Brain microvascular endothelial cell (primary cell): Measurements from ENCODE around the gene NEB.

Source experiments
- DNase-seq: peaks from one replicate; pipeline ENCODE4 v3.0.0-alpha.2; 2020
- H3K27ac ChIP-seq: fragments of 250-450 bp; sonication (Bioruptor Pico); 2 replicates; pipeline ENCODE4 v1.5.1; 2020; ENCODE audit warnings: mild to moderate bottlenecking, moderate library complexity
- H3K27me3 ChIP-seq: fragments of 250-450 bp; sonication (Bioruptor Pico); replicated peaks from 2 replicates; pipeline ENCODE4 v1.5.1; 2020; ENCODE audit warnings: mild to moderate bottlenecking
- H3K36me3 ChIP-seq: fragments of 250-450 bp; sonication (Bioruptor Pico); replicated peaks from 2 replicates; pipeline ENCODE4 v1.5.1; 2020; ENCODE audit warnings: mild to moderate bottlenecking
- H3K4me3 ChIP-seq: 2 replicates; pipeline ENCODE4 v1.5.1; 2011; ENCODE audit warnings: low read depth, mild to moderate bottlenecking, control low read depth, low read length, moderate library complexity
- in situ Hi-C: cut with HindIII; loops from 2 replicates; pipeline ENCODE4 v1.10.0; 2017; ENCODE audit warnings: low sequenced_read_pairs, low pct_ligation_motif_present
- TF ChIP-seq, protein P1 (sequence below): IDR thresholded peaks from 2 replicates; pipeline ENCODE4 v1.5.1; 2011; ENCODE audit warnings: low read depth, mild to moderate bottlenecking, moderate library complexity, low read length, control low read depth, inconsistent platforms; ENCODE audit errors: missing control alignments

NEB gene

DNA sequence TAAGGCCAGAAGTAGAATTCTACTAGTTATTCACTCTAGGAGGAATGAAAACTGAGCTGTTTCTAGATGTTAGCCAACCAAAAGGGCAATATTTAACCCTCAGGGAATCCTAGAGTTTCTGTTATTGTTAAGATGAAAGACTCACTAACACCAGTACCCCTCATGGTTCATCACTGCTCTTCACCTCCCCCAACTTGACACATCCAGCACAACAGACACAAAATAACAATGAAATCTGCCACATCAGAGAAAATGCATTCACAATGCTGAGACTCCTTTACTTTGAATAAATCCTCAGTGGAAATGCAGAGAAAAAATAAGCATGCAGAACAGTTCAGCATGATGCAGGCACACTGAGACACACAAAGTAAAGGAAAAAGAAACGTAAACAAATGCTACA lies 213.3 kb downstream of the NEB start:
- Histone ChIP-seq H3K27me3 (no peaks in the 10 kb centered on the region), H3K4me3 (no peak overlapping the region), H3K27ac (no peak overlapping the region), H3K36me3 (no peaks in the 10 kb centered on the region)
- no peak for DNase-seq
- in situ Hi-C loops = no loop called here
- TF ChIP-seq, protein P1, sequence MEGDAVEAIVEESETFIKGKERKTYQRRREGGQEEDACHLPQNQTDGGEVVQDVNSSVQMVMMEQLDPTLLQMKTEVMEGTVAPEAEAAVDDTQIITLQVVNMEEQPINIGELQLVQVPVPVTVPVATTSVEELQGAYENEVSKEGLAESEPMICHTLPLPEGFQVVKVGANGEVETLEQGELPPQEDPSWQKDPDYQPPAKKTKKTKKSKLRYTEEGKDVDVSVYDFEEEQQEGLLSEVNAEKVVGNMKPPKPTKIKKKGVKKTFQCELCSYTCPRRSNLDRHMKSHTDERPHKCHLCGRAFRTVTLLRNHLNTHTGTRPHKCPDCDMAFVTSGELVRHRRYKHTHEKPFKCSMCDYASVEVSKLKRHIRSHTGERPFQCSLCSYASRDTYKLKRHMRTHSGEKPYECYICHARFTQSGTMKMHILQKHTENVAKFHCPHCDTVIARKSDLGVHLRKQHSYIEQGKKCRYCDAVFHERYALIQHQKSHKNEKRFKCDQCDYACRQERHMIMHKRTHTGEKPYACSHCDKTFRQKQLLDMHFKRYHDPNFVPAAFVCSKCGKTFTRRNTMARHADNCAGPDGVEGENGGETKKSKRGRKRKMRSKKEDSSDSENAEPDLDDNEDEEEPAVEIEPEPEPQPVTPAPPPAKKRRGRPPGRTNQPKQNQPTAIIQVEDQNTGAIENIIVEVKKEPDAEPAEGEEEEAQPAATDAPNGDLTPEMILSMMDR = no peak

DNA sequence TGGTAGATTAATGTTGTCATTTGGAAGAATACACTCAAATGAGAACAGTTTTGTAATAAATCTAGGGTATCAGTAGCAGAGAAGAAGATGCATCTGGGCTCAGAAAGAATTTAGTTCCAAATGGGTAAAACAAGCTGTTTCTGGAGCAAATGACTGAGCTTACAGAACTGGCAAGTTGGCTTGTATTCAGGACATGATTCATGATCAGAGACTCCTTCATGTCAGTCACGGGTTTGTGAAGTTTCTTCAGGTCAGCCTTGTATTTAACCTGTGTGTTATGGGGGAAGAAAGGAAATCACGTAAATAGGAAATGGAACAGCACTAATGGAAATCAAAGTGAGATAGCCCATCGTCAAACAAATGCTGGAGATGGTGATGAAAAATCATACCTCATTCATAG lies 215.5 kb downstream of the NEB start:
- peak; percentile 25 for DNase-seq
- in situ Hi-C loops = no loop called here
- TF ChIP-seq, protein P1 = no peak
- Histone ChIP-seq H3K4me3 (no peak overlapping the region), H3K27ac (no peak overlapping the region), H3K27me3 (no peaks in the 10 kb centered on the region), H3K36me3 (no peaks in the 10 kb centered on the region)

DNA sequence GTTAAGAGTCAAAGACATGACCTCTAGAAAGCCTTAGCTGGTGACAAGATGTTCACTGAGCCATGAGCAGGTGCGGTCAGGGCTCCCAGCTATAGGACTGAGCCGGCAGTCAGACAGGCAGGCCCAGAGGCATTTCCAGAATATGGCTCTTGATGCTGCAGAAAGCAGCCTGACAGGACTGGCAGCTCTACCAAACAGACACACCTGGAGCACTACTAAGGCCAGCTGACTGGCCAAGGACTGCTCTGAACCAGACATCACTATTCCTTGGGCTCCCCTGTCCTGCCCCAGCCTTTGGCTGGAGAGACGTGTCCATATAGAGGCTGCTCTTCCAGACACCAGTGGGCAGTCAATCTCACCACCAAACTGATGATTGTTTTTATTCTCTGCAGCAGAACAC lies 225.8 kb downstream of the NEB start:
- no peak for DNase-seq
- Histone ChIP-seq H3K27ac (no peak overlapping the region), H3K36me3 (no peaks in the 10 kb centered on the region), H3K4me3 (no peak overlapping the region), H3K27me3 (no peaks in the 10 kb centered on the region)
- TF ChIP-seq, protein P1 = no peak
- in situ Hi-C loops = no loop called here

DNA sequence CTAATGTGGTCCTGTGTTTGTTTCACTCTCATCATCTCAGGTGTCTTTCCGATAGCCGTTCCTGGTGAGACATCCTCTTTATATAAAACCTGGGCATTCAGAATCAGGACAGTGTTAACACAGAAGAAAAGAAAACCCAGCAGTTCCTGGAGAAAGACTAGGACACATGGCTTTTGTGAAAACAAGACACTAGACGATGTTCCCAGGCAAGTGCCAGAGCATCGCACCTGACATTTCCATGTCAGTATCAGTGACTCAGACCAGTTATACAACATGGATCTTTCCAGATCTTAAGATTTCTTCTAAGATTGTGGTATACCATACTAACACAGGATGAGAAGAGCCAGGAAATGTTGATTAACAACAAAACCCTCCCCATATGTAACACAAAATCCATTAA lies 228.1 kb downstream of the NEB start:
- in situ Hi-C loops = no loop called here
- H3K27me3 ChIP-seq = no peaks in the 10 kb centered on the region
- TF ChIP-seq, protein P1 = no peak
- H3K27ac ChIP-seq = no peak overlapping the region
- H3K36me3 ChIP-seq = no peaks in the 10 kb centered on the region
- no peak overlapping the region for H3K4me3 ChIP-seq
- no peak for DNase-seq

DNA sequence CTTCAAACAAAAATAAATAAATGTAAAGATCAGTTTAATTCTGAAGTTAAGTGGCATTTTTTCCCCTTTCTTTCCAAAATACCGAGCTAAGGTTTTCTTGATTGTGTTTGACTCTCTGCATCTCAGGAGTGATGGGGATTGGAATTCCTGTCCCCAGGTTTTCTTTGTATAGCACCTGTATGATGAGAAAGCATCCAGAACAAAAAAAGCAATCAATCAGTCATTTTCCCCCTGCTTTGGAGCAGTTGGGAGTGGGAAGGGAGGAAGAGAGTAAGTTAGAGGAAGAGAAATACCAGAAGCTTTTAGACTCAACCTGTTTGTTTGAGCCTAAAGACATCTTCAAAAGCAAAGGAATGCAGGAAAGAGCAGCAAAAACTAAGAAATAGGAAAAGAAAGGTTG lies 236.1 kb downstream of the NEB start:
- H3K27me3 ChIP-seq = no peaks in the 10 kb centered on the region
- H3K27ac ChIP-seq = no peak overlapping the region
- in situ Hi-C loops = no loop called here
- no peak for DNase-seq
- TF ChIP-seq, protein P1 = no peak
- H3K4me3 ChIP-seq = no peak overlapping the region
- H3K36me3 ChIP-seq = no peaks in the 10 kb centered on the region

DNA sequence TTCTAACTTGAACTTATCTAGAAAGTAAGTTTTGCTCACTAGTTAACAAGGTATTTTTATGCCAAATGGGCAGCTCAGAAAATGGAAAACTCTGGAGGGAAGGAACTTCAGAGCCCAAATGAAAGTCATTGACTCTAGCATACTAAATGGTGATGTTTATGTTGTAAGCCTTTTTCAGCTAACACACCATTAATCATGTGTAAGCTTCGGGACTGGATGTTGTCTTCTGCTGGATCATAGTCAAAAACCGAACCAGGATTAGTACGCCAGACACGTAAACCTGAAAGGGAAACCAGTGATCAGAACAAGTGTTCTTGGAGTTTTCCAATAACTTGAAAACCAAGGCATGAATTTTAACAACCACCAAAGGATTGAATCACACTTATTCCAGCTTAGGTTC lies 242.8 kb downstream of the NEB start:
- no peak overlapping the region for H3K27ac ChIP-seq
- in situ Hi-C loops = no loop called here
- H3K4me3 ChIP-seq = no peak overlapping the region
- TF ChIP-seq, protein P1 = no peak
- H3K36me3 ChIP-seq = no peaks in the 10 kb centered on the region
- no peaks in the 10 kb centered on the region for H3K27me3 ChIP-seq
- no peak for DNase-seq
